A549 (cell line): ENCODE data around the gene KCNJ1. TPM values are rescaled to one million over a fixed set of nuclear protein-coding genes. Genes with fewer than 3 reads are reported as not detected.

ENCODE experiments used
- ATAC-seq, 2 experiments: fragments of 200-7000 bp in 1 of 2; fragments of >200 bp in 1 of 2; cut with Nextera tagmentation in 1 of 2; cut with Tn5 transposase in 1 of 2; 3 replicates each; pipeline versions ENCODE4 v1.8.0 to v1.9.1; 2018 to 2020; ENCODE audit warnings: mild to moderate bottlenecking in 1 of 2, moderate library complexity in 1 of 2
- CTCF ChIA-PET: fragments of 300-600 bp; sonication (Branson Sonifier 250); formaldehyde crosslinking; extraction: SDS; loops from one replicate; lab custom pipeline; 2021; ENCODE audit warnings: antibody characterized with exemption, inconsistent platforms; lab: Yijun Ruan, JAX
- POLR2A ChIA-PET: fragments of 350-600 bp; formaldehyde crosslinking; extraction: SDS; loops from one replicate; lab custom pipeline; 2021; ENCODE audit warnings: antibody characterized with exemption, inconsistent platforms; lab: Yijun Ruan, JAX
- DNase-seq, 2 experiments: peaks; one replicate each; pipeline versions ENCODE4 v3.0.0 to v3.0.0-alpha.2; 2011 to 2016; ENCODE audit warnings: low read depth in 1 of 2, low spot score in 1 of 2
- FAIRE-seq: peaks from 2 replicates; lab custom pipeline; 2011; peaks lifted over from hg19 to GRCh38; lab: Jason Lieb, UNC
- H3K27ac ChIP-seq, 2 experiments: fragments of >200 bp; sonication (Bioruptor Twin); formaldehyde crosslinking; 3 replicates each; pipeline ENCODE4 v1.5.1; 2016 to 2017
- H3K4me1 ChIP-seq: fragments of >200 bp; sonication (Bioruptor Twin); formaldehyde crosslinking; 3 replicates; pipeline ENCODE4 v1.6.1; 2016
- H3K4me2 ChIP-seq: fragments of >200 bp; sonication (Bioruptor Twin); formaldehyde crosslinking; 3 replicates; pipeline ENCODE4 v1.6.1; 2016
- H3K4me3 ChIP-seq: fragments of >200 bp; sonication (Bioruptor Twin); formaldehyde crosslinking; 3 replicates; pipeline ENCODE4 v1.5.1; 2016
- H3K9me3 ChIP-seq: fragments of >200 bp; sonication (Bioruptor Twin); formaldehyde crosslinking; 3 replicates; pipeline ENCODE4 v1.6.1; 2016
- BHLHE40 ChIP-seq: IDR thresholded peaks from 2 replicates; pipeline ENCODE4 v1.6.1; 2012; ENCODE audit warnings: low read depth, low read length, inconsistent platforms
- CBX2 ChIP-seq: fragments of 200-600 bp; sonication (generic); IDR thresholded peaks from 2 replicates; pipeline ENCODE4 v1.6.1; 2016; ENCODE audit warnings: low read depth, mild to moderate bottlenecking, borderline replicate concordance
- CEBPB ChIP-seq, 2 experiments: fragments of >200 bp in 1 of 2; sonication (Bioruptor Twin) in 1 of 2; formaldehyde crosslinking in 1 of 2; IDR thresholded peaks; 2 replicates each; pipeline ENCODE4 v1.6.1; 2012 to 2016
- CHD2 ChIP-seq: fragments of 150-350 bp; IDR thresholded peaks from 2 replicates; pipeline ENCODE4 v1.6.1; 2014; ENCODE audit warnings: low read length; ENCODE audit not compliant: partially characterized antibody
- CHD4 ChIP-seq: fragments of 200-600 bp; sonication (generic); IDR thresholded peaks from 2 replicates; pipeline ENCODE4 v1.6.1; 2016; ENCODE audit warnings: antibody characterized with exemption, mild to moderate bottlenecking, borderline replicate concordance
- EHMT2 ChIP-seq: fragments of 200-600 bp; sonication (generic); IDR thresholded peaks from 2 replicates; pipeline ENCODE4 v1.6.1; 2016; ENCODE audit warnings: antibody characterized with exemption, low read depth, mild to moderate bottlenecking, moderate library complexity
- EP300 ChIP-seq, 2 experiments: fragments of >200 bp; sonication (Bioruptor Twin); formaldehyde crosslinking; IDR thresholded peaks; 2 replicates in 1 of 2; 3 replicates in 1 of 2; pipeline ENCODE4 v1.6.1; 2016 to 2017
- ESRRA ChIP-seq: fragments of 150-350 bp; IDR thresholded peaks from 2 replicates; pipeline ENCODE4 v1.6.1; 2014; ENCODE audit warnings: mild to moderate bottlenecking, low read length, borderline replicate concordance
- FOSL2 ChIP-seq, 2 experiments: fragments of 450-650 bp in 1 of 2; fragments of >200 bp in 1 of 2; sonication (Bioruptor Twin) in 1 of 2; formaldehyde crosslinking; IDR thresholded peaks; 2 replicates each; pipeline versions ENCODE4 v1.5.0 to v1.6.1; 2016 to 2020; ENCODE audit warnings: mild to moderate bottlenecking in 1 of 2, moderate library complexity in 1 of 2
- FOXS1 ChIP-seq: fragments of 250-450 bp; sonication (Bioruptor Pico); IDR thresholded peaks from 2 replicates; pipeline ENCODE4 v1.5.0; 2020; ENCODE audit warnings: mild to moderate bottlenecking, moderate library complexity
- GATA3 ChIP-seq: IDR thresholded peaks from 2 replicates; pipeline ENCODE4 v1.6.1; 2012; ENCODE audit warnings: borderline replicate concordance
- HOXA7 ChIP-seq: fragments of 250-450 bp; sonication (Bioruptor Pico); IDR thresholded peaks from 2 replicates; pipeline ENCODE4 v1.5.0; 2020; ENCODE audit warnings: mild to moderate bottlenecking, moderate library complexity
- JUN ChIP-seq, 2 experiments: fragments of >200 bp; sonication (Bioruptor Twin); formaldehyde crosslinking; IDR thresholded peaks; 2 replicates in 1 of 2; 3 replicates in 1 of 2; pipeline ENCODE4 v1.6.1; 2016 to 2017
- JUNB ChIP-seq: fragments of >200 bp; sonication (Bioruptor Twin); formaldehyde crosslinking; IDR thresholded peaks from 2 replicates; pipeline ENCODE4 v1.6.1; 2016
- KDM5A ChIP-seq: fragments of 200-600 bp; sonication (generic); IDR thresholded peaks from 2 replicates; pipeline ENCODE4 v1.6.1; 2016; ENCODE audit warnings: antibody characterized with exemption, mild to moderate bottlenecking
- MAFK ChIP-seq: fragments of 450-650 bp; IDR thresholded peaks from 2 replicates; pipeline ENCODE4 v1.6.1; 2014; ENCODE audit not compliant: partially characterized antibody
- MYC ChIP-seq: IDR thresholded peaks from 2 replicates; pipeline ENCODE4 v1.6.1; 2012; ENCODE audit warnings: mild to moderate bottlenecking, inconsistent platforms, low read length, improper control_type of control experiment, borderline replicate concordance
- NFE2L2 ChIP-seq: fragments of 150-350 bp; conservative IDR thresholded peaks from 2 replicates; pipeline ENCODE4 v1.6.1; 2014; ENCODE audit warnings: low read length
- NPAS2 ChIP-seq: fragments of 250-450 bp; sonication (Bioruptor Pico); IDR thresholded peaks from 2 replicates; pipeline ENCODE4 v1.8.0; 2022; ENCODE audit warnings: mild to moderate bottlenecking, moderate library complexity, borderline replicate concordance
- PHF8 ChIP-seq: fragments of 200-600 bp; sonication (generic); IDR thresholded peaks from 2 replicates; pipeline ENCODE4 v1.6.1; 2016; ENCODE audit warnings: low read depth, mild to moderate bottlenecking, antibody characterized with exemption, moderate library complexity, borderline replicate concordance
- POLR2AphosphoS2 ChIP-seq: conservative IDR thresholded peaks from 2 replicates; pipeline ENCODE4 v1.6.1; 2012; ENCODE audit warnings: low read length, improper control_type of control experiment, inconsistent platforms
- RAD21 ChIP-seq, 2 experiments: fragments of >200 bp in 1 of 2; sonication (Bioruptor Twin) in 1 of 2; formaldehyde crosslinking in 1 of 2; IDR thresholded peaks in 1 of 2; conservative IDR thresholded peaks in 1 of 2; 2 replicates in 1 of 2; 3 replicates in 1 of 2; pipeline ENCODE4 v1.6.1; 2012 to 2018; ENCODE audit warnings: inconsistent platforms in 1 of 2
- RARB ChIP-seq: fragments of 250-450 bp; sonication (Bioruptor Pico); IDR thresholded peaks from 2 replicates; pipeline ENCODE4 v1.8.0; 2021; ENCODE audit warnings: mild to moderate bottlenecking, moderate library complexity
- RCOR1 ChIP-seq: fragments of 150-350 bp; IDR thresholded peaks from 2 replicates; pipeline ENCODE4 v1.6.1; 2014; ENCODE audit warnings: antibody characterized with exemption, low read length, low read depth
- RNF2 ChIP-seq: fragments of 200-600 bp; sonication (generic); IDR thresholded peaks from 2 replicates; pipeline ENCODE4 v1.6.1; 2016; ENCODE audit warnings: low read depth, mild to moderate bottlenecking, antibody characterized with exemption, moderate library complexity, borderline replicate concordance
- TFCP2L1 ChIP-seq: fragments of 250-450 bp; sonication (Bioruptor Pico); IDR thresholded peaks from 2 replicates; pipeline ENCODE4 v1.5.0; 2021; ENCODE audit warnings: mild to moderate bottlenecking
- ZC3H11A ChIP-seq: fragments of 450-650 bp; IDR thresholded peaks from 2 replicates; pipeline ENCODE4 v1.6.1; 2014; ENCODE audit warnings: antibody characterized with exemption, mild to moderate bottlenecking
- ZNF302 ChIP-seq: fragments of 250-450 bp; sonication (Bioruptor Pico); IDR thresholded peaks from 2 replicates; pipeline ENCODE4 v1.9.0; 2021; ENCODE audit warnings: inconsistent platforms, mild to moderate bottlenecking, moderate library complexity
- WGBS: methylation state at CpG from one replicate; pipeline ENCODE4 v1.1.6; 2017; ENCODE audit errors: missing lambda C conversion rate; 5-methylcytosine and 5-hydroxymethylcytosine counted together
- polyA plus RNA-seq, 4 experiments: library from polyadenylated mRNA; depleted of rRNA in 3 of 4; stranded (reverse); fragments of >200 nt; fragmentation: RNase III in 1 of 4; extraction: RNeasy Plus Mini Kit Qiagen cat#74134 plus additional on column Dnase treatment in 1 of 4; gene quantifications; 2 replicates in 3 of 4; 3 replicates in 1 of 4; pipeline ENCODE4 v1.2.3, GENCODE V29; 2011 to 2017

KCNJ1 gene
- polyA plus RNA-seq, 2 of the 4 experiments (the other 2 are of a cell fraction): 0.12 TPM; not detected in 1

GRCh38 chr11:128881221-128881620 lies 14.1 kb upstream of the KCNJ1 start:
- POLR2A ChIA-PET: no interaction called here
- CTCF ChIA-PET: interaction anchor here (1.2 to 3.2 kb wide), 2 partner anchors 73 to 75 kb away, joined by 6 to 26 read pairs; no protein-coding TSS in a partner anchor
- FAIRE-seq (no peak), DNase-seq (no peak), ATAC-seq (no peak)
- Histone ChIP-seq H3K27ac (no peak overlapping the region), H3K9me3 (no peaks in the 10 kb centered on the region)
- TF ChIP-seq POLR2AphosphoS2: no peak
- TF ChIP-seq BHLHE40: no peak
- TF ChIP-seq RCOR1: no peak
- no peak for TF ChIP-seq JUNB
- no peak for TF ChIP-seq MAFK
- TF ChIP-seq KDM5A: no peak
- TF ChIP-seq ESRRA: no peak
- TF ChIP-seq RNF2: no peak
- no peak for TF ChIP-seq NPAS2 (CRISPR knock-in tag)
- TF ChIP-seq, all 56 proteins: peak for 0
- Histone ChIP-seq H3K4me3 (no peak overlapping the region), H3K4me1 (no peaks in the 10 kb centered on the region), H3K4me2 (no peak overlapping the region)
- WGBS: 48% methylated on average over 8 of the region's 8 CpGs

- Histone ChIP-seq H3K4me2 (no peak overlapping the region), H3K27ac (no peak overlapping the region), H3K9me3 (no peaks in the 10 kb centered on the region), H3K4me1 (no peaks in the 10 kb centered on the region), H3K4me3 (no peak overlapping the region)
- POLR2A ChIA-PET: no interaction called here
- FAIRE-seq: no peak
- CTCF ChIA-PET: interaction anchor here (3.2 kb wide), 1 partner anchor 76 kb away, joined by 26 read pairs; no protein-coding TSS in a partner anchor
- TF ChIP-seq ZC3H11A (no peak), FOSL2 (IDR thresholded peaks at IDR 0.05) (no peak), FOSL2 (CRISPR knock-in tag; IDR thresholded peaks at IDR 0.05) (no peak), CBX2 (no peak), TFCP2L1 (CRISPR knock-in tag) (no peak), PHF8 (no peak), GATA3 (no peak), ZNF302 (CRISPR knock-in tag) (no peak), EP300 (IDR thresholded peaks at IDR 0.05) (no peak)
- 73% methylated on average over 10 of the region's 12 CpGs for WGBS
- no peak for DNase-seq
- no peak for ATAC-seq
Observed at GRCh38 chr11:128879817-128880216, 12.7 kb upstream of the KCNJ1 start.

- Histone ChIP-seq H3K4me1 (no peaks in the 10 kb centered on the region), H3K4me2 (no peak overlapping the region), H3K9me3 (no peaks in the 10 kb centered on the region), H3K27ac (no peak overlapping the region), H3K4me3 (no peak overlapping the region)
- CTCF ChIA-PET: interaction anchor here (3.2 kb wide), 1 partner anchor 78 kb away, joined by 26 read pairs; no protein-coding TSS in a partner anchor
- FAIRE-seq: no peak
- ATAC-seq: no peak
- TF ChIP-seq MYC: no peak
- no peak for TF ChIP-seq NFE2L2
- TF ChIP-seq RAD21 (conservative IDR thresholded peaks at IDR 0.05 in 1 of 2, IDR thresholded peaks at IDR 0.05 in 1 of 2): no peak
- no peak for TF ChIP-seq RCOR1
- no peak for TF ChIP-seq RARB (CRISPR knock-in tag)
- no peak for TF ChIP-seq POLR2AphosphoS2
- TF ChIP-seq HOXA7 (CRISPR knock-in tag): no peak
- TF ChIP-seq JUN (IDR thresholded peaks at IDR 0.05): no peak
- TF ChIP-seq ESRRA: no peak
- no peak for TF ChIP-seq RNF2
- TF ChIP-seq EHMT2: no peak
- no peak for TF ChIP-seq CEBPB (IDR thresholded peaks at IDR 0.05)
- no peak for TF ChIP-seq CHD4
- no peak for TF ChIP-seq CHD2
- TF ChIP-seq EP300 (IDR thresholded peaks at IDR 0.05): no peak
- no peak for TF ChIP-seq FOXS1 (CRISPR knock-in tag)
- no peak for TF ChIP-seq KDM5A
- POLR2A ChIA-PET: no interaction called here
- no CpG with 5 or more reads among the region's 2 CpGs for WGBS
- DNase-seq: no peak
Observed at GRCh38 chr11:128878455-128878854, 11.4 kb upstream of the KCNJ1 start.
